Fibroblast of gingiva (primary cell): ENCODE data around the gene MEPCE.

Source experiments
- DNase-seq: peaks from one replicate; pipeline ENCODE4 v3.0.0-alpha.2; 2011; ENCODE audit warnings: low read depth

The MEPCE gene

GRCh38 chr7:100464791-100465190, 35.2 kb downstream of the MEPCE start:
- DNase-seq: no peak

- no peak for DNase-seq
Observed at GRCh38 chr7:100465299-100465698, 35.7 kb downstream of the MEPCE start.

- DNase-seq: peak; percentile 85
Observed at GRCh38 chr7:100465702-100466311, 36.2 kb downstream of the MEPCE start.

- DNase-seq: no peak
Observed at GRCh38 chr7:100466653-100467605, 37.3 kb downstream of the MEPCE start.

- no peak for DNase-seq
Observed at GRCh38 chr7:100467638-100468373, 38.2 kb downstream of the MEPCE start.

GRCh38 chr7:100469227-100470044, 39.8 kb downstream of the MEPCE start:
- peak; percentile 58 for DNase-seq

- no peak for DNase-seq
Observed at GRCh38 chr7:100471021-100471420, 41.4 kb downstream of the MEPCE start.

- no peak for DNase-seq
Observed at GRCh38 chr7:100472121-100472851, 42.7 kb downstream of the MEPCE start.

GRCh38 chr7:100472854-100473499, 43.3 kb downstream of the MEPCE start:
- DNase-seq: no peak

- no peak for DNase-seq
Observed at GRCh38 chr7:100475549-100475948, 45.9 kb downstream of the MEPCE start.

- DNase-seq: no peak
Observed at GRCh38 chr7:100476101-100476780, 46.6 kb downstream of the MEPCE start.

- DNase-seq: no peak
Observed at GRCh38 chr7:100476903-100477870, 47.6 kb downstream of the MEPCE start.

- DNase-seq: no peak
Observed at GRCh38 chr7:100477871-100478267, 48.2 kb downstream of the MEPCE start.

- peak; percentile 96 for DNase-seq
Observed at GRCh38 chr7:100478958-100479660, 49.5 kb downstream of the MEPCE start, which contains the start of gene TSC22D4. TSC22D4 (minus strand) TSS chr7:100479214; CDS start chr7:100478038, 1,176 bp downstream.

- DNase-seq: no peak
Observed at GRCh38 chr7:100481466-100481865, 51.8 kb downstream of the MEPCE start.

GRCh38 chr7:100482728-100483089, 53.1 kb downstream of the MEPCE start:
- no peak for DNase-seq

- peak; percentile 21 for DNase-seq
Observed at GRCh38 chr7:100483090-100483721, 53.6 kb downstream of the MEPCE start.
